ENCODE results near the gene EIF4E1B. TPM values are rescaled to one million over a fixed set of nuclear protein-coding genes. Genes with fewer than 3 reads are reported as not detected.

The EIF4E1B gene
- total RNA-seq, 4 donors from 2014 or later, result not detected

- Histone ChIP-seq H3K4me3 (no peak overlapping the region), H3K27ac (replicated peaks in 1 of 4) (no peak overlapping the region), H3K9me3 (no peaks in the 10 kb centered on the region), H3K4me1 (peaks cover 5 to 17% (median 15%) of the 10 kb centered on the region in 4 donors), H3K27me3 (peaks cover 0 to 31% (median 0%) of the 10 kb centered on the region in 4 donors), H3K36me3 (no peaks in the 10 kb centered on the region)
- DNase-seq (ENCODE audit: extremely low spot score), result no peak
- intact Hi-C loops (cut with DNase I), result no loop called here
- 100% methylated on average over 2 of the region's 3 CpGs for WGBS
- TF ChIP-seq POLR2A (IDR thresholded peaks at IDR 0.05; ENCODE audit: low read depth) (no peak), EP300 (IDR thresholded peaks at IDR 0.05) (no peak), POLR2AphosphoS5 (IDR thresholded peaks at IDR 0.05) (no peak)
These were observed 23.6 kb upstream of the EIF4E1B start for GRCh38 chr5:176606875-176607274.

GRCh38 chr5:176608142-176608705 lies 22.3 kb upstream of the EIF4E1B start:
- 93% methylated on average over 3 of the region's 4 CpGs for WGBS
- no peak overlapping the region for H3K27ac ChIP-seq (replicated peaks in 1 of 4)
- intact Hi-C loops (cut with DNase I), result no loop called here
- no peak for DNase-seq (ENCODE audit: extremely low spot score)
- peaks cover 5 to 17% (median 15%) of the 10 kb centered on the region in 4 donors for H3K4me1 ChIP-seq
- peaks cover 0 to 42% (median under 1%) of the 10 kb centered on the region in 4 donors for H3K27me3 ChIP-seq
- H3K4me3 ChIP-seq, result no peak overlapping the region
- no peaks in the 10 kb centered on the region for H3K9me3 ChIP-seq
- H3K36me3 ChIP-seq, result no peaks in the 10 kb centered on the region
- TF ChIP-seq EP300 (IDR thresholded peaks at IDR 0.05) (no peak), POLR2A (IDR thresholded peaks at IDR 0.05; ENCODE audit: low read depth) (no peak), CTCF (IDR thresholded peaks at IDR 0.05) (no peak), POLR2AphosphoS5 (IDR thresholded peaks at IDR 0.05) (no peak)

- peak overlapping the region; percentile 61 to 70 (median 66) for H3K4me3 ChIP-seq
- peaks cover 5 to 17% (median 16%) of the 10 kb centered on the region in 4 donors for H3K4me1 ChIP-seq
- TF ChIP-seq EP300 (IDR thresholded peaks at IDR 0.05) (no peak), POLR2A (IDR thresholded peaks at IDR 0.05; ENCODE audit: low read depth) (no peak), POLR2AphosphoS5 (IDR thresholded peaks at IDR 0.05) (no peak), CTCF (IDR thresholded peaks at IDR 0.05) (no peak)
- no peaks in the 10 kb centered on the region for H3K9me3 ChIP-seq
- intact Hi-C loops (cut with DNase I), result no loop called here
- no peak for DNase-seq (ENCODE audit: extremely low spot score)
- H3K36me3 ChIP-seq, result no peaks in the 10 kb centered on the region
- H3K27me3 ChIP-seq, result peaks cover 0 to 46% (median 3%) of the 10 kb centered on the region in 4 donors
- 39% methylated on average over 37 of the region's 46 CpGs for WGBS
- no peak overlapping the region for H3K27ac ChIP-seq (replicated peaks in 1 of 4)
These were observed 21.3 kb upstream of the EIF4E1B start for GRCh38 chr5:176608937-176609723.

GRCh38 chr5:176609724-176610434 lies 20.6 kb upstream of the EIF4E1B start, which contains the start of gene GPRIN1:
Gene GPRIN1, minus strand, starts transcription at chr5:176610156. Its CDS starts 10,322 bp downstream, at chr5:176599834.
- TF ChIP-seq EP300 (IDR thresholded peaks at IDR 0.05), result no peak
- peak in 1 of 3 experiments; percentile 9 for TF ChIP-seq CTCF (IDR thresholded peaks at IDR 0.05)
- TF ChIP-seq POLR2A (IDR thresholded peaks at IDR 0.05; ENCODE audit: low read depth), result no peak
- no peak for TF ChIP-seq POLR2AphosphoS5 (IDR thresholded peaks at IDR 0.05)
- intact Hi-C loops (cut with DNase I), result no loop called here
- H3K36me3 ChIP-seq, result no peaks in the 10 kb centered on the region
- peaks cover 5 to 17% (median 16%) of the 10 kb centered on the region in 4 donors for H3K4me1 ChIP-seq
- no peak for DNase-seq (ENCODE audit: extremely low spot score)
- H3K27ac ChIP-seq (replicated peaks in 1 of 4), result no peak within 1 kb of the TSS
- H3K9me3 ChIP-seq, result no peaks in the 10 kb centered on the region
- peaks cover 0 to 49% (median 3%) of the 10 kb centered on the region in 4 donors for H3K27me3 ChIP-seq
- 0% methylated on average over 14 of the region's 101 CpGs for WGBS
- peak within 1 kb of the TSS; percentile 61 to 70 (median 66) for H3K4me3 ChIP-seq

- DNase-seq (ENCODE audit: extremely low spot score), result no peak
- intact Hi-C loops (cut with DNase I), result no loop called here
- H3K36me3 ChIP-seq, result no peaks in the 10 kb centered on the region
- peaks cover 0 to 54% (median 3%) of the 10 kb centered on the region in 4 donors for H3K27me3 ChIP-seq
- TF ChIP-seq CTCF (IDR thresholded peaks at IDR 0.05), result no peak
- no peak for TF ChIP-seq POLR2A (IDR thresholded peaks at IDR 0.05; ENCODE audit: low read depth)
- TF ChIP-seq EP300 (IDR thresholded peaks at IDR 0.05), result no peak
- TF ChIP-seq POLR2AphosphoS5 (IDR thresholded peaks at IDR 0.05), result no peak
- no peaks in the 10 kb centered on the region for H3K9me3 ChIP-seq
- no peak overlapping the region for H3K27ac ChIP-seq (replicated peaks in 1 of 4)
- H3K4me1 ChIP-seq, result peaks cover 5 to 17% (median 16%) of the 10 kb centered on the region in 4 donors
- H3K4me3 ChIP-seq, result peak overlapping the region; percentile 61 to 70 (median 66)
- 0% methylated on average over 13 of the region's 31 CpGs for WGBS
These were observed 20.1 kb upstream of the EIF4E1B start for GRCh38 chr5:176610435-176610773.
